Kidney (tissue), 14 donors: ENCODE data around the gene MGA. TPM values are rescaled to one million over a fixed set of nuclear protein-coding genes. Genes with fewer than 3 reads are reported as not detected.

Experiments used
- DNase-seq, 5 donors: peaks; one replicate each; pipeline ENCODE4 v3.0.0-alpha.2; 2013 to 2020
- FAIRE-seq: peaks from 2 replicates; lab custom pipeline; 2012; peaks lifted over from hg19 to GRCh38; lab: Jason Lieb, UNC
- H3K27ac ChIP-seq, 2 donors: one replicate each; pipeline ENCODE4 v1.7.0; 2013; ENCODE audit warnings: low read depth in 2 of 2, low read length in 2 of 2, inconsistent platforms in 1 of 2
- H3K27me3 ChIP-seq: one replicate; pipeline ENCODE4 v1.7.1; 2013; ENCODE audit warnings: low read length, inconsistent platforms; ENCODE audit not compliant: control insufficient read depth, insufficient read depth
- H3K36me3 ChIP-seq, 3 donors: one replicate each; pipeline versions ENCODE4 v1.7.0 to v1.7.1; 2013; ENCODE audit warnings: low read length in 3 of 3, control low read depth in 1 of 3, inconsistent platforms in 1 of 3; ENCODE audit not compliant: insufficient read depth in 3 of 3, control insufficient read depth in 2 of 3
- H3K4me1 ChIP-seq, 3 donors: one replicate each; pipeline versions ENCODE4 v1.7.0 to v1.7.1; 2013; ENCODE audit warnings: low read length in 3 of 3, inconsistent platforms in 1 of 3, low read depth in 1 of 3; ENCODE audit not compliant: control insufficient read depth in 2 of 3, insufficient read depth in 2 of 3
- H3K4me3 ChIP-seq, 3 donors: one replicate each; pipeline versions ENCODE4 v1.7.0 to v1.8.1; 2013; ENCODE audit warnings: low read length in 3 of 3, control low read depth in 1 of 3, inconsistent platforms in 1 of 3
- H3K9ac ChIP-seq, 3 donors: one replicate each; pipeline versions ENCODE4 v1.7.0 to v1.7.1; 2013; ENCODE audit warnings: low read length in 3 of 3, control low read depth in 1 of 3, inconsistent platforms in 1 of 3
- H3K9me3 ChIP-seq, 3 donors: one replicate each; pipeline versions ENCODE4 v1.7.0 to v1.7.1; 2013; ENCODE audit warnings: low read length in 3 of 3, control low read depth in 1 of 3, inconsistent platforms in 1 of 3; ENCODE audit not compliant: control insufficient read depth in 2 of 3, insufficient read depth in 1 of 3
- intact Hi-C: fragments of 100-400 bp; cut with DNase I; formaldehyde crosslinking; loops from one replicate; pipeline ENCODE4 v1.11.1; 2022
- polyA plus RNA-seq: library from polyadenylated mRNA; stranded (reverse); fragments of 350-450 nt; fragmentation: Illumina TruSeq; extraction: RNeasy Lipid Tissue Mini Kit (QIAGEN cat#74804); gene quantifications from one replicate; pipeline ENCODE4 v1.2.3, GENCODE V29; 2014; ENCODE audit warnings: low read depth, low replicate concordance; ENCODE audit not compliant: insufficient read depth
- total RNA-seq: library from RNA; stranded (reverse); fragmentation: NEBNext Ultra II Directional; extraction: Animal tissue kit (Norgen Biotek cat#: 25700); gene quantifications from one replicate; pipeline ENCODE4 v1.2.1, GENCODE V29; 2021
- TF ChIP-seq, protein P1 (sequence below): IDR thresholded peaks from 3 replicates; pipeline ENCODE4 v1.5.1; 2012; ENCODE audit warnings: mild to moderate bottlenecking, moderate library complexity, borderline replicate concordance; ENCODE audit not compliant: insufficient read depth; ENCODE audit errors: extremely low read depth
- donor health status: control.
- donor health status: control.
- donor health status: control.
- donor health status: control.
- donor health status: control.
- donor health status: DM: yes; HTN: yes; CAD: no.
- donor health status: Normal renal cell carcinoma (clear cell type).

Gene MGA
- total and polyA plus RNA-seq, 2 donors from 2014 or later, result 1.9 to 40.1 TPM

DNA sequence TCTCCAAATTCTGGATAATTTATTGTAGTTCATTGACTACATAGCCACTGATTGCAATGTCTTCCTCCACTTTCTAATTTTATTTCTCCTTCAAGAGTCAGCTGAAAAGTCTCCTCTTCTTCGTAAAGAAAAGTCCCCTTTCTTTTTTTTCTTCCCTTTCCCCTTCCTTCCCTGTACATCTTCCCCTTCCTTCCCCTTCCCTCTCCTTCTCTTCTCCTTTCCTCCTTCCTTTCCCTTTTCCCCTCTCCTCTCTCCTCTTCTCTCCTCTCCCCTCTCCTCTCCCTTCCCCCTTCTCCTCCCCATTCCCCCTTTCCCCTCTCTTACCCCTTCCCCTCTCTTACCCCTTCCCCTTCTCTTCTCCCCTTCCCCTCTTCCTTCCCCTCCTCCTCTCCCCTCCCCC, 8.8 kb upstream of the MGA start:
- H3K36me3 ChIP-seq, result no peaks in the 10 kb centered on the region
- no peak overlapping the region for H3K27ac ChIP-seq
- no peaks in the 10 kb centered on the region for H3K27me3 ChIP-seq
- FAIRE-seq, result no peak
- intact Hi-C loops, result no loop called here
- TF ChIP-seq, protein P1, sequence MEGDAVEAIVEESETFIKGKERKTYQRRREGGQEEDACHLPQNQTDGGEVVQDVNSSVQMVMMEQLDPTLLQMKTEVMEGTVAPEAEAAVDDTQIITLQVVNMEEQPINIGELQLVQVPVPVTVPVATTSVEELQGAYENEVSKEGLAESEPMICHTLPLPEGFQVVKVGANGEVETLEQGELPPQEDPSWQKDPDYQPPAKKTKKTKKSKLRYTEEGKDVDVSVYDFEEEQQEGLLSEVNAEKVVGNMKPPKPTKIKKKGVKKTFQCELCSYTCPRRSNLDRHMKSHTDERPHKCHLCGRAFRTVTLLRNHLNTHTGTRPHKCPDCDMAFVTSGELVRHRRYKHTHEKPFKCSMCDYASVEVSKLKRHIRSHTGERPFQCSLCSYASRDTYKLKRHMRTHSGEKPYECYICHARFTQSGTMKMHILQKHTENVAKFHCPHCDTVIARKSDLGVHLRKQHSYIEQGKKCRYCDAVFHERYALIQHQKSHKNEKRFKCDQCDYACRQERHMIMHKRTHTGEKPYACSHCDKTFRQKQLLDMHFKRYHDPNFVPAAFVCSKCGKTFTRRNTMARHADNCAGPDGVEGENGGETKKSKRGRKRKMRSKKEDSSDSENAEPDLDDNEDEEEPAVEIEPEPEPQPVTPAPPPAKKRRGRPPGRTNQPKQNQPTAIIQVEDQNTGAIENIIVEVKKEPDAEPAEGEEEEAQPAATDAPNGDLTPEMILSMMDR, result no peak
- no peaks in the 10 kb centered on the region for H3K9me3 ChIP-seq
- H3K4me3 ChIP-seq, result no peak overlapping the region
- no peak for DNase-seq
- peaks cover 0 to 6% (median 3%) of the 10 kb centered on the region in 3 donors for H3K4me1 ChIP-seq
- no peak overlapping the region for H3K9ac ChIP-seq

DNA sequence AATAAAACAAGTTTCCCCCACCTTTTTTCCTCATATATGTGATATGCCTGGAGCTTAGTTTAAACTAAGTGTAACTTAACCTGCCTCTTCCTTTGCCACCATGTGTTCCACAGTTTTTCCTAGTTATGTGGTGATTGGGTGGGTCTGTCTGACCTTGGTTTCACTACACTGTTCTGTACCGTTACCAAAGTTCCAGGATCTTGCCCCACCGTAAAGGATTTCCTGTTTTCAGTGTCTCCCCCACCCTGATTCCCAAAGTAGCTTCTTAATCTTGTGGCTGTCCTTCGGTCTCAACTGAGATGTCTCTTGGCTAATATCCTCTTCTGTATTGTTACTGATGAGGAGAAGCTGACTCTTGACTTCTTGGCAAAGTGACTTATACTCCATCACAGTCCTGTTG, 6.4 kb upstream of the MGA start:
- Histone ChIP-seq H3K36me3 (no peaks in the 10 kb centered on the region), H3K4me1 (peaks cover 0 to 1% (median under 1%) of the 10 kb centered on the region in 3 donors), H3K27ac (no peak overlapping the region), H3K9me3 (no peaks in the 10 kb centered on the region), H3K27me3 (no peaks in the 10 kb centered on the region), H3K9ac (no peak overlapping the region), H3K4me3 (no peak overlapping the region)
- FAIRE-seq, result no peak
- no peak for DNase-seq
- intact Hi-C loops, result no loop called here
- TF ChIP-seq, protein P1, result no peak

DNA sequence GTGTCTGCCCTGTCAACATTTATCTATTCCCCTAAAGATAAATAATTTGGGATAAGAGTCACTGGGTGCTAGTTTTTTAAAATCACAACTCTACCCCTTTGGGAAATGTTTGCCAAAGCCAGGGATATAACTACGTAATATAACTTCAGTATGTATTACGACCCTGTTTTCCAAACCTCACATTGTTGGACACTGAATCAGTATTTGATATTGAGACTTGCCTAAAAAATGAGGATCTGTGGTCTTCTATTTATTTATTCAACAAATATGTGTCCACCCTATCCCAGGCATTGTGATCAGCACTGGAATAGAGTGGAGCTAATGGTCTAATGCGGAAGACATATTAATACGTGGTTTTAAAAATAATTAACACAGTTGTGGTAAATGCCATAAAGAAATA, 4.5 kb upstream of the MGA start:
- intact Hi-C loops, result no loop called here
- Histone ChIP-seq H3K9ac (no peak overlapping the region), H3K9me3 (no peaks in the 10 kb centered on the region), H3K4me3 (no peak overlapping the region), H3K4me1 (peaks cover 0 to 5% (median 3%) of the 10 kb centered on the region in 3 donors), H3K27me3 (no peaks in the 10 kb centered on the region), H3K36me3 (no peaks in the 10 kb centered on the region), H3K27ac (no peak overlapping the region)
- FAIRE-seq (no peak), DNase-seq (no peak)
- TF ChIP-seq, protein P1, result no peak

DNA sequence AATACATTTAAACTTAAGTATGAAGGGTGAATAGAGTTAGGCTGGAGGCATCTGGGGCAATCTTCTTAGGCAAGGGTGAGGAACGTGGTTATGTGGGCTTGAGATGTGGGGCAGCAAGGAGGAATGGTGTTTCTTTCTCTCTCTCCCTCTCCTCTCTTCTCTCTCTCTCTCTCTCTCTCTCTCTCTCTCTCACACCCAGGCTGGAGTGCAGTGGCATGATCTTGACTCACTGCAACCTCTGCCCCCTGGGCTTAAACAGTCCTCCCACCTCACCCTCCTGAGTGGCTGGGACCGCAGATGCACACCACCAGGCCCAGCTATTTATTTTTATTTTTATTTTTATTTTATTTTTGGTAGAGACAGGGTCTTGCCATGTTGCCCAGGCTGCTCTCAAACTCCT, 4.0 kb upstream of the MGA start:
- intact Hi-C loops, result no loop called here
- H3K4me1 ChIP-seq, result peaks cover 0 to 8% (median 6%) of the 10 kb centered on the region in 3 donors
- no peak for DNase-seq
- no peaks in the 10 kb centered on the region for H3K27me3 ChIP-seq
- no peaks in the 10 kb centered on the region for H3K9me3 ChIP-seq
- no peak overlapping the region for H3K9ac ChIP-seq
- no peak overlapping the region for H3K4me3 ChIP-seq
- no peaks in the 10 kb centered on the region for H3K36me3 ChIP-seq
- TF ChIP-seq, protein P1, result no peak
- H3K27ac ChIP-seq, result no peak overlapping the region
- FAIRE-seq, result no peak
